Activated CD8-positive, alpha-beta T cell treated with anti-CD3 and anti-CD28 coated beads for 36 hours (primary cell): ENCODE results near the gene CDH22. TPM values are rescaled to one million over a fixed set of nuclear protein-coding genes. Genes with fewer than 3 reads are reported as not detected.

Experiments used
- ATAC-seq: fragments of 200-7000 bp; cut with Tn5 transposase; one replicate; pipeline ENCODE4 v1.10.0; 2021; ENCODE audit warnings: mild to moderate bottlenecking, moderate library complexity
- CTCF ChIA-PET: fragments of 350-600 bp; sonication (Branson Sonifier 250); formaldehyde crosslinking; loops from one replicate; lab custom pipeline; 2021; ENCODE audit warnings: antibody characterized with exemption; lab: Charles Lee
- POLR2A ChIA-PET: fragments of 350-600 bp; sonication (Branson Sonifier 250); formaldehyde crosslinking; loops from one replicate; lab custom pipeline; 2021; ENCODE audit warnings: antibody characterized with exemption; lab: Charles Lee
- DNase-seq: peaks from one replicate; pipeline ENCODE4 v3.0.0-alpha.2; 2020
- H3K27ac Mint-ChIP-seq: one replicate; pipeline ENCODE4 v1.8.0; 2021; ENCODE audit warnings: mild to moderate bottlenecking, mixed read lengths
- H3K27me3 Mint-ChIP-seq: one replicate; pipeline ENCODE4 v1.8.0; 2021; ENCODE audit warnings: mixed read lengths
- H3K36me3 Mint-ChIP-seq: one replicate; pipeline ENCODE4 v1.8.0; 2021; ENCODE audit warnings: low read depth, mixed read lengths
- H3K4me1 Mint-ChIP-seq: one replicate; pipeline ENCODE4 v1.8.0; 2021; ENCODE audit warnings: low read depth, mixed read lengths
- H3K4me3 Mint-ChIP-seq: one replicate; pipeline ENCODE4 v1.8.0; 2021; ENCODE audit warnings: mild to moderate bottlenecking, moderate library complexity, mixed read lengths
- H3K9me3 Mint-ChIP-seq: one replicate; pipeline ENCODE4 v1.8.0; 2021; ENCODE audit warnings: mixed read lengths
- CTCF ChIP-seq: fragments of 200-600 bp; IDR thresholded peaks from one replicate; pipeline ENCODE4 v1.8.0; 2022; ENCODE audit warnings: antibody characterized with exemption, mild to moderate bottlenecking
- intact Hi-C: fragments of 100-400 bp; cut with micrococcal nuclease; formaldehyde crosslinking; loops from one replicate; pipeline ENCODE4 v1.10.0; 2022
- total RNA-seq, 2 experiments: library from RNA; stranded (reverse); gene quantifications; one replicate each; pipeline ENCODE4 v1.2.3, GENCODE V29; 2021

The CDH22 gene
- total RNA-seq, 2 experiments from 2014 or later = not detected

- no peak for DNase-seq
- no peak overlapping the region for H3K27ac Mint-ChIP-seq
- no peak for TF ChIP-seq CTCF
- no peaks in the 10 kb centered on the region for H3K36me3 Mint-ChIP-seq
- CTCF ChIA-PET = no interaction called here
- POLR2A ChIA-PET = no interaction called here
- intact Hi-C loops = no loop called here
- H3K27me3 Mint-ChIP-seq = peaks cover 18% of the 10 kb centered on the region
- H3K4me1 Mint-ChIP-seq = no peaks in the 10 kb centered on the region
- no peak overlapping the region for H3K4me3 Mint-ChIP-seq
- no peak for ATAC-seq
- H3K9me3 Mint-ChIP-seq = no peaks in the 10 kb centered on the region
Measured at GRCh38 chr20:46289432-46289831, 18.9 kb downstream of the CDH22 start.

DNA sequence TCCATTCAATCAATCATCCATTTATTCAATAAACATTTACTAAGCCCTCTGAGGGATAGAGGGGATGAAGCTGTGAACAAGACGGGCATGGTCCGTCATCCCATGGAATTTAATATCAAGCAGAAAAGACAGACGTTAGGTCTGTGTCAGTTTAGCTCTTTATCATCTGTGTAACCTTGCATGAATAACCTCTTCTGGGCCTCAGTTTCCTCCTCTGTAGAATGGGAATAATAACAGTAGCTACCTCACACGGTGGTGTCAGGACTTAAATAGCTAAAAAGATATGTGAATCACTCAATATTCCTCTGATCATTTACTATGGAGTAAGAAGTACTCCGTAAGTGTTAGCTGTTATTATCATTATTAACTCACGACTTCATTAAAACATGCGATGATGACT, 21.3 kb downstream of the CDH22 start:
- Mint-ChIP-seq H3K9me3 (no peaks in the 10 kb centered on the region), H3K27me3 (peaks cover 17% of the 10 kb centered on the region), H3K27ac (no peak overlapping the region), H3K36me3 (no peaks in the 10 kb centered on the region), H3K4me3 (no peak overlapping the region), H3K4me1 (no peaks in the 10 kb centered on the region)
- ATAC-seq (no peak), DNase-seq (no peak)
- TF ChIP-seq CTCF = no peak
- intact Hi-C loops = no loop called here
- CTCF ChIA-PET = interaction anchor here (1.0 kb wide), 1 partner anchor 62 kb away, joined by 3 read pairs; no protein-coding TSS in a partner anchor
- POLR2A ChIA-PET = no interaction called here

- no peak for TF ChIP-seq CTCF
- POLR2A ChIA-PET = no interaction called here
- intact Hi-C loops = no loop called here
- Mint-ChIP-seq H3K4me1 (no peaks in the 10 kb centered on the region), H3K27ac (no peak overlapping the region), H3K9me3 (no peaks in the 10 kb centered on the region), H3K27me3 (peaks cover 15% of the 10 kb centered on the region), H3K4me3 (no peak overlapping the region), H3K36me3 (no peaks in the 10 kb centered on the region)
- CTCF ChIA-PET = no interaction called here
- no peak for DNase-seq
- ATAC-seq = no peak
Measured at GRCh38 chr20:46286382-46286781, 21.9 kb downstream of the CDH22 start.

DNA sequence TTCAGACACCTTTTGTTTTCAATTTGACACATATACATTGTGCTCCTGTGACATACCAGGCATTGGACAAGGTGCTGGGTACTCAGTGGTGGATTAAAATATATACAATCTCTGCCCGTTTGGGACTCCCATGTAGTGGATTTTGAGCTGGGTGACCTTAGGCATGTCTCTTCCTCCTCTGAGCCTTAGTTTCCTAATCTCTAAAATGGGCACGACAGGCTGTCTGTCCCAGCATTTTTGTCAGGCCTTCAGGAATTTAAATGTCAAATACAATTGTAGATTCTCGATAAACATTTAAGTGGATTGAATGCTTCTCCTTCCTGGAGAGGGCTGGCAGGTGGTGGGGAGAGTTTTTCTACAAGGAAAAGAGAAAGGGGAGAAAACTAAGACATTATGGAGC, 22.6 kb downstream of the CDH22 start:
- no peaks in the 10 kb centered on the region for H3K9me3 Mint-ChIP-seq
- intact Hi-C loops = no loop called here
- no peaks in the 10 kb centered on the region for H3K4me1 Mint-ChIP-seq
- no peaks in the 10 kb centered on the region for H3K36me3 Mint-ChIP-seq
- no peak for TF ChIP-seq CTCF
- ATAC-seq (no peak), DNase-seq (no peak)
- POLR2A ChIA-PET = no interaction called here
- CTCF ChIA-PET = no interaction called here
- no peak overlapping the region for H3K27ac Mint-ChIP-seq
- peaks cover 20% of the 10 kb centered on the region for H3K27me3 Mint-ChIP-seq
- H3K4me3 Mint-ChIP-seq = no peak overlapping the region

DNA sequence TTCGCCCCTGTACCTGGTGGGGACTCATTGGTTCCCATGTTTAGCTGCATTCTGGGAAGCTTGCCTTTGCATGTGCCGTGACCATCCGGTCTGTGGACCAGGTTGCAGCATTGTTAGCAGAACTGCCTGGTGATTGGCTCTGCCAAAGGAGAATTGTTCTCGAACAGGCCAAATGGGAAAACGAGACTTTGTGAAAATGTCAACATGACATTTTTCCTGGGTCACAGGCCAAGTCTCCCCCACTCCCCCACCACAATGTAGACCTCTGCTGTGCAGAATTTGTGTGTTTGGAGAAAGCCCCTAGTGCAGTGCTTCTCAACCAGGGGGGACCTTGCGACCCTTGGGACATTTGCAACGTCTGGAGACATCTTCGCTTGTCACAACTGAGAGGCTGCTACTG, 23.2 kb downstream of the CDH22 start:
- no peak for DNase-seq
- Mint-ChIP-seq H3K27ac (no peak overlapping the region), H3K27me3 (peaks cover 23% of the 10 kb centered on the region), H3K4me3 (no peak overlapping the region), H3K36me3 (no peaks in the 10 kb centered on the region), H3K4me1 (no peaks in the 10 kb centered on the region), H3K9me3 (no peaks in the 10 kb centered on the region)
- no peak for ATAC-seq
- intact Hi-C loops = no loop called here
- ChIA-PET POLR2A (no interaction called here), CTCF (no interaction called here)
- no peak for TF ChIP-seq CTCF
